ENCODE results near the gene INMT.

DNA sequence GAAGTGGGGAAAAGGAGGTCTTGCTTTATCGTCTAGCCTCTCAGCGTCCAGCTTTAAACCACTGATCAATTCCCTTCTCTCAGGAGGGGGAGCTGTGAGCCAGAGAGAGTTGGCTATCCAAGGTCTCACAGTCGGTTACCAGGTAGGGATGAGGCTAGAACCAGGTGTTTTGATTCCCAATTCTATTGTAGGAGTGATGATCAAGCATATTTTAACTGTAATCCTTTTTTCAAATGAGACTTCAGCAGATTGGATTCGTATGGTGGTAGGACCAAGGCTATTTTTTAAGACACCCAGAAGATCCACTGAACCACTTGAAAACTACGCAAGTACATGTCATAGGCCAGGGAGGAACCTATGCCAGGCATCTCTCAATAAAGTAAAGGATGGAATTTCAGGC is 27.6 kb downstream of the INMT start:
- TF ChIP-seq, protein P1, sequence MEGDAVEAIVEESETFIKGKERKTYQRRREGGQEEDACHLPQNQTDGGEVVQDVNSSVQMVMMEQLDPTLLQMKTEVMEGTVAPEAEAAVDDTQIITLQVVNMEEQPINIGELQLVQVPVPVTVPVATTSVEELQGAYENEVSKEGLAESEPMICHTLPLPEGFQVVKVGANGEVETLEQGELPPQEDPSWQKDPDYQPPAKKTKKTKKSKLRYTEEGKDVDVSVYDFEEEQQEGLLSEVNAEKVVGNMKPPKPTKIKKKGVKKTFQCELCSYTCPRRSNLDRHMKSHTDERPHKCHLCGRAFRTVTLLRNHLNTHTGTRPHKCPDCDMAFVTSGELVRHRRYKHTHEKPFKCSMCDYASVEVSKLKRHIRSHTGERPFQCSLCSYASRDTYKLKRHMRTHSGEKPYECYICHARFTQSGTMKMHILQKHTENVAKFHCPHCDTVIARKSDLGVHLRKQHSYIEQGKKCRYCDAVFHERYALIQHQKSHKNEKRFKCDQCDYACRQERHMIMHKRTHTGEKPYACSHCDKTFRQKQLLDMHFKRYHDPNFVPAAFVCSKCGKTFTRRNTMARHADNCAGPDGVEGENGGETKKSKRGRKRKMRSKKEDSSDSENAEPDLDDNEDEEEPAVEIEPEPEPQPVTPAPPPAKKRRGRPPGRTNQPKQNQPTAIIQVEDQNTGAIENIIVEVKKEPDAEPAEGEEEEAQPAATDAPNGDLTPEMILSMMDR (IDR thresholded peaks at IDR 0.05 in 2 of 3, conservative IDR thresholded peaks at IDR 0.05 in 1 of 3; ENCODE audit: control insufficient read depth in 2 of 3, extremely low read depth in 1 of 3, insufficient read depth in 1 of 3, low read depth in 3 of 3, low read length in 3 of 3): no peak
- TF ChIP-seq POLR2A (IDR thresholded peaks at IDR 0.05; ENCODE audit: low read depth, low read length) (no peak), HDGF (IDR thresholded peaks at IDR 0.05) (no peak)
- TF ChIP-seq, protein P2, sequence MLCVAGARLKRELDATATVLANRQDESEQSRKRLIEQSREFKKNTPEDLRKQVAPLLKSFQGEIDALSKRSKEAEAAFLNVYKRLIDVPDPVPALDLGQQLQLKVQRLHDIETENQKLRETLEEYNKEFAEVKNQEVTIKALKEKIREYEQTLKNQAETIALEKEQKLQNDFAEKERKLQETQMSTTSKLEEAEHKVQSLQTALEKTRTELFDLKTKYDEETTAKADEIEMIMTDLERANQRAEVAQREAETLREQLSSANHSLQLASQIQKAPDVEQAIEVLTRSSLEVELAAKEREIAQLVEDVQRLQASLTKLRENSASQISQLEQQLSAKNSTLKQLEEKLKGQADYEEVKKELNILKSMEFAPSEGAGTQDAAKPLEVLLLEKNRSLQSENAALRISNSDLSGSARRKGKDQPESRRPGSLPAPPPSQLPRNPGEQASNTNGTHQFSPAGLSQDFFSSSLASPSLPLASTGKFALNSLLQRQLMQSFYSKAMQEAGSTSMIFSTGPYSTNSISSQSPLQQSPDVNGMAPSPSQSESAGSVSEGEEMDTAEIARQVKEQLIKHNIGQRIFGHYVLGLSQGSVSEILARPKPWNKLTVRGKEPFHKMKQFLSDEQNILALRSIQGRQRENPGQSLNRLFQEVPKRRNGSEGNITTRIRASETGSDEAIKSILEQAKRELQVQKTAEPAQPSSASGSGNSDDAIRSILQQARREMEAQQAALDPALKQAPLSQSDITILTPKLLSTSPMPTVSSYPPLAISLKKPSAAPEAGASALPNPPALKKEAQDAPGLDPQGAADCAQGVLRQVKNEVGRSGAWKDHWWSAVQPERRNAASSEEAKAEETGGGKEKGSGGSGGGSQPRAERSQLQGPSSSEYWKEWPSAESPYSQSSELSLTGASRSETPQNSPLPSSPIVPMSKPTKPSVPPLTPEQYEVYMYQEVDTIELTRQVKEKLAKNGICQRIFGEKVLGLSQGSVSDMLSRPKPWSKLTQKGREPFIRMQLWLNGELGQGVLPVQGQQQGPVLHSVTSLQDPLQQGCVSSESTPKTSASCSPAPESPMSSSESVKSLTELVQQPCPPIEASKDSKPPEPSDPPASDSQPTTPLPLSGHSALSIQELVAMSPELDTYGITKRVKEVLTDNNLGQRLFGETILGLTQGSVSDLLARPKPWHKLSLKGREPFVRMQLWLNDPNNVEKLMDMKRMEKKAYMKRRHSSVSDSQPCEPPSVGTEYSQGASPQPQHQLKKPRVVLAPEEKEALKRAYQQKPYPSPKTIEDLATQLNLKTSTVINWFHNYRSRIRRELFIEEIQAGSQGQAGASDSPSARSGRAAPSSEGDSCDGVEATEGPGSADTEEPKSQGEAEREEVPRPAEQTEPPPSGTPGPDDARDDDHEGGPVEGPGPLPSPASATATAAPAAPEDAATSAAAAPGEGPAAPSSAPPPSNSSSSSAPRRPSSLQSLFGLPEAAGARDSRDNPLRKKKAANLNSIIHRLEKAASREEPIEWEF (IDR thresholded peaks at IDR 0.05; ENCODE audit: insufficient replicate concordance, low read depth, low read length): no peak
